GM18517 (cell line): ENCODE results near the gene GALNTL6.
"Not testable (repeated sequence)": the region's sequence is repeated elsewhere in the genome, so short reads cannot be mapped to it uniquely, and the experiment has no call there.

Source experiments
- ATAC-seq: cut with Tn5 transposase; IDR thresholded peaks from one replicate; pipeline ENCODE4 v1.9.1; 2021; ENCODE audit warnings: mild to moderate bottlenecking, moderate library complexity; ENCODE audit not compliant: unreplicated experiment

Gene GALNTL6

GRCh38 chr4:172898715-172899114, 1085.5 kb downstream of the GALNTL6 start:
- ATAC-seq, result no peak

- ATAC-seq, result no peak
Observed at GRCh38 chr4:172899861-172900260, 1086.7 kb downstream of the GALNTL6 start.

- no peak for ATAC-seq
Observed at GRCh38 chr4:172900900-172901299, 1087.7 kb downstream of the GALNTL6 start.

GRCh38 chr4:172912468-172912867, 1099.3 kb downstream of the GALNTL6 start:
- ATAC-seq, result not testable (repeated sequence)

- ATAC-seq, result not testable (repeated sequence)
Observed at GRCh38 chr4:172917403-172917802, 1104.2 kb downstream of the GALNTL6 start.

GRCh38 chr4:172919269-172919668, 1106.1 kb downstream of the GALNTL6 start:
- ATAC-seq, result no peak

GRCh38 chr4:172927096-172927814, 1114.1 kb downstream of the GALNTL6 start:
- ATAC-seq, result no peak

- ATAC-seq, result no peak
Observed at GRCh38 chr4:172928347-172928746, 1115.1 kb downstream of the GALNTL6 start.

- no peak for ATAC-seq
Observed at GRCh38 chr4:172938072-172938829, 1125.0 kb downstream of the GALNTL6 start.

- no peak for ATAC-seq
Observed at GRCh38 chr4:172938870-172939269, 1125.7 kb downstream of the GALNTL6 start.

GRCh38 chr4:172942840-172943239, 1129.6 kb downstream of the GALNTL6 start:
- no peak for ATAC-seq

- ATAC-seq, result no peak
Observed at GRCh38 chr4:172945611-172946010, 1132.4 kb downstream of the GALNTL6 start.

- no peak for ATAC-seq
Observed at GRCh38 chr4:172946503-172946902, 1133.3 kb downstream of the GALNTL6 start.

- no peak for ATAC-seq
Observed at GRCh38 chr4:172947594-172947993, 1134.4 kb downstream of the GALNTL6 start.

GRCh38 chr4:172950990-172951389, 1137.8 kb downstream of the GALNTL6 start:
- ATAC-seq, result no peak

GRCh38 chr4:172951679-172952451, 1138.7 kb downstream of the GALNTL6 start:
- no peak for ATAC-seq

- ATAC-seq, result no peak
Observed at GRCh38 chr4:172953896-172954568, 1140.8 kb downstream of the GALNTL6 start.

GRCh38 chr4:172956340-172956739, 1143.1 kb downstream of the GALNTL6 start:
- not testable (repeated sequence) for ATAC-seq

GRCh38 chr4:172957216-172957615, 1144.0 kb downstream of the GALNTL6 start:
- ATAC-seq, result no peak

GRCh38 chr4:172962564-172963353, 1149.6 kb downstream of the GALNTL6 start:
- ATAC-seq, result no peak
